ENCODE data around the gene ABCB8.

Gene ABCB8

GRCh38 chr7:151071032-151071866 is 43.0 kb downstream of the ABCB8 start:
- Histone ChIP-seq H3K9me3 (ENCODE audit: control insufficient read depth, insufficient read depth, low read length) (no peaks in the 10 kb centered on the region), H3K4me1 (ENCODE audit: control insufficient read depth, insufficient read depth, low read length) (0 out of 2 replicates have a peak, but pooled peaks cover 5% of the 10 kb centered on the region), H3K27ac (ENCODE audit: low read length) (no peak overlapping the region), H3K4me3 (ENCODE audit: low read length) (no peak overlapping the region), H3K36me3 (ENCODE audit: control insufficient read depth, insufficient read depth, low read length) (peaks cover 51% of the 10 kb centered on the region), H3K27me3 (ENCODE audit: control insufficient read depth, insufficient read depth, low read length) (no peaks in the 10 kb centered on the region)
- DNase-seq (ENCODE audit: low read depth, low spot score) = no peak
- no CpG with 5 or more reads among the region's 39 CpGs for WGBS (ENCODE audit: insufficient coverage, insufficient read length)

DNA sequence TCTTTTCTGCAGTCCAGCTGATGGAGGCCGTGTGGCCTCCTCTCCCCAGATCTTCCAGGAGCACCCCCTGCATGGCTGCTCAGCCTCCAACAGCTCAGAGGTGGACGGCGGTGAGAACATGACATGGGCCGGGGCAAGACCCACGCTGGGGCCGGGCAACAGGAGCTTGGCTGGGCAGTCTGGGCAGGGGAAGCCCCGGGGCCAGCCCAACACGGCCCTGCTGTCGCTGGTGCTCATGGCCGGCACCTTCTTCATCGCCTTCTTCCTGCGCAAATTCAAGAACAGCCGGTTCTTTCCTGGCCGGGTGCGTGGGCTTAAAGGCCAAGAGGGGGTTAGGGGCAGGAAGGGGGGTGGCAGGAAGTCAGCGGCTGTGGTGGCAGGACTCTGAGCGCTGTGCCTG is 45.7 kb downstream of the ABCB8 start:
- Histone ChIP-seq H3K9me3 (ENCODE audit: control insufficient read depth, insufficient read depth, low read length) (no peaks in the 10 kb centered on the region), H3K36me3 (ENCODE audit: control insufficient read depth, insufficient read depth, low read length) (peaks cover 46% of the 10 kb centered on the region), H3K4me1 (ENCODE audit: control insufficient read depth, insufficient read depth, low read length) (peaks cover 3% of the 10 kb centered on the region; the same call in 1 of the 2 replicates), H3K27ac (ENCODE audit: low read length) (no peak overlapping the region), H3K27me3 (ENCODE audit: control insufficient read depth, insufficient read depth, low read length) (no peaks in the 10 kb centered on the region), H3K4me3 (ENCODE audit: low read length) (no peak overlapping the region)
- DNase-seq (ENCODE audit: low read depth, low spot score) = no peak
- WGBS (ENCODE audit: insufficient coverage, insufficient read length) = no CpG with 5 or more reads among the region's 17 CpGs

GRCh38 chr7:151074817-151075661 is 46.8 kb downstream of the ABCB8 start:
- Histone ChIP-seq H3K36me3 (ENCODE audit: control insufficient read depth, insufficient read depth, low read length) (peaks cover 39% of the 10 kb centered on the region), H3K27ac (ENCODE audit: low read length) (no peak overlapping the region), H3K9me3 (ENCODE audit: control insufficient read depth, insufficient read depth, low read length) (no peaks in the 10 kb centered on the region), H3K4me3 (ENCODE audit: low read length) (no peak overlapping the region), H3K4me1 (ENCODE audit: control insufficient read depth, insufficient read depth, low read length) (peaks cover 3% of the 10 kb centered on the region; the same call in 1 of the 2 replicates), H3K27me3 (ENCODE audit: control insufficient read depth, insufficient read depth, low read length) (no peaks in the 10 kb centered on the region)
- DNase-seq (ENCODE audit: low read depth, low spot score) = no peak
- no CpG with 5 or more reads among the region's 26 CpGs for WGBS (ENCODE audit: insufficient coverage, insufficient read length)

DNA sequence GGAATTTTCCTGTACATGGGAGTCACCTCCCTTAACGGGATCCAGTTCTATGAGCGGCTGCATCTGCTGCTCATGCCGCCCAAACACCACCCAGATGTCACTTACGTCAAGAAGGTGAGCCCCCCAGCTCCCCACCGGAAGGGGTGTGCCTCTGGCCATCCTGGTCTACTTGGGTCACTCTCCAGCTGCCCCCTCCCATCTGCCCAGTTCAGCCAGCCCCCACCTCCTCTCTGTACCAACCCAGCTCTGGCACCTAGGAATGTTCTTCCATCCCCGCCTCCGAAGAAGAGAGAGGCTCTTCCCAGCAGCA is 47.4 kb downstream of the ABCB8 start:
- no CpG with 5 or more reads among the region's 7 CpGs for WGBS (ENCODE audit: insufficient coverage, insufficient read length)
- Histone ChIP-seq H3K27ac (ENCODE audit: low read length) (no peak overlapping the region), H3K27me3 (ENCODE audit: control insufficient read depth, insufficient read depth, low read length) (no peaks in the 10 kb centered on the region), H3K4me1 (ENCODE audit: control insufficient read depth, insufficient read depth, low read length) (peaks cover 3% of the 10 kb centered on the region; the same call in 1 of the 2 replicates), H3K36me3 (ENCODE audit: control insufficient read depth, insufficient read depth, low read length) (peaks cover 33% of the 10 kb centered on the region), H3K9me3 (ENCODE audit: control insufficient read depth, insufficient read depth, low read length) (no peaks in the 10 kb centered on the region), H3K4me3 (ENCODE audit: low read length) (no peak overlapping the region)
- no peak for DNase-seq (ENCODE audit: low read depth, low spot score)

GRCh38 chr7:151075978-151076426 is 47.8 kb downstream of the ABCB8 start:
- no CpG with 5 or more reads among the region's 22 CpGs for WGBS (ENCODE audit: insufficient coverage, insufficient read length)
- no peaks in the 10 kb centered on the region for H3K9me3 ChIP-seq (ENCODE audit: control insufficient read depth, insufficient read depth, low read length)
- peaks cover 30% of the 10 kb centered on the region for H3K36me3 ChIP-seq (ENCODE audit: control insufficient read depth, insufficient read depth, low read length)
- DNase-seq (ENCODE audit: low read depth, low spot score) = no peak
- H3K27me3 ChIP-seq (ENCODE audit: control insufficient read depth, insufficient read depth, low read length) = no peaks in the 10 kb centered on the region
- peaks cover 3% of the 10 kb centered on the region; the same call in 1 of the 2 replicates for H3K4me1 ChIP-seq (ENCODE audit: control insufficient read depth, insufficient read depth, low read length)
- H3K4me3 ChIP-seq (ENCODE audit: low read length) = no peak overlapping the region
- no peak overlapping the region for H3K27ac ChIP-seq (ENCODE audit: low read length)

DNA sequence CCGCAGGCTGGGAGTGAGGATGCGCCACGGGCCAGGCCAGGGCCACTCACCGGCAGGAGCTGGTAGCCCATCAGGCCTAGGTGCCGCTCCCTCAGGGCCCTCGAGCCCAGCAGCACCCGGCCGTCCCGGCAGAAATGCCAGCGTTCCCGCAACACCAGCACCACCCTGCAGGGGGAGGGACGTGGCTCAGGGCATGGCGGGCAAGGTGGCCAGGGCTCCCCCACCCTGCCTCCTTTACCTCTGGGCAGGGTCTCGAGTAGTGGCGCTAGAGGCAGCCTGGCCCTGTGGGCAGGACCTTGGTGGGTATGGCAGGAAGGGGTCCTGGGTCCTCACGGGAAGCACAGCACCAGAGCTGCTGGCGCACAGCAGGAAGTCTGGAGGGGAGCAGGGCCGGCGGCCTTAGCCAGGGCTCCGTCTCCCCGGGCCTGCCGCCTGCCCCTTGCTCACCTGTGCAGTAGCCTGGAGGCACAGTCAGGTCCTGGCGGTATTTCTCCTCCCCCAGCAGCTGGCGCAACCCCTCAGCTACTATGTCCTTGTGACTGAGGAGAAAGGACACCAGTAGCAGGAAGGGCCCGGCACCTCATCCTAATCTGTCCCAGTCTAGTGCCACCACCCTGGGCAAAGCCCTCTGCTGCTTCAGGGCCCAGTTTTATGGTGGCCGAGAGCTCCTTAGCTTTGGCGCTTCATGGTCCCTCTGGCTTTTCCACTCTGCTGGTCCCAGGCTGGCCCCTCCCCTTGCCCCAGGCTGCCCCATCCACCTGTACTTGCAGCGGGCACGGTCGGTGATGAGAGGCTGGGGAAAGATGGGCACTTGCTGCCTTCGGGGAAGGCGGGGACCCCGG is 48.8 kb downstream of the ABCB8 start:
- Histone ChIP-seq H3K9me3 (ENCODE audit: control insufficient read depth, insufficient read depth, low read length) (no peaks in the 10 kb centered on the region), H3K4me1 (ENCODE audit: control insufficient read depth, insufficient read depth, low read length) (peaks cover 4% of the 10 kb centered on the region; the same call in 1 of the 2 replicates), H3K27ac (ENCODE audit: low read length) (no peak overlapping the region), H3K36me3 (ENCODE audit: control insufficient read depth, insufficient read depth, low read length) (peaks cover 21% of the 10 kb centered on the region), H3K27me3 (ENCODE audit: control insufficient read depth, insufficient read depth, low read length) (no peaks in the 10 kb centered on the region), H3K4me3 (ENCODE audit: low read length) (no peak overlapping the region)
- DNase-seq (ENCODE audit: low read depth, low spot score) = no peak
- WGBS (ENCODE audit: insufficient coverage, insufficient read length) = no CpG with 5 or more reads among the region's 33 CpGs

DNA sequence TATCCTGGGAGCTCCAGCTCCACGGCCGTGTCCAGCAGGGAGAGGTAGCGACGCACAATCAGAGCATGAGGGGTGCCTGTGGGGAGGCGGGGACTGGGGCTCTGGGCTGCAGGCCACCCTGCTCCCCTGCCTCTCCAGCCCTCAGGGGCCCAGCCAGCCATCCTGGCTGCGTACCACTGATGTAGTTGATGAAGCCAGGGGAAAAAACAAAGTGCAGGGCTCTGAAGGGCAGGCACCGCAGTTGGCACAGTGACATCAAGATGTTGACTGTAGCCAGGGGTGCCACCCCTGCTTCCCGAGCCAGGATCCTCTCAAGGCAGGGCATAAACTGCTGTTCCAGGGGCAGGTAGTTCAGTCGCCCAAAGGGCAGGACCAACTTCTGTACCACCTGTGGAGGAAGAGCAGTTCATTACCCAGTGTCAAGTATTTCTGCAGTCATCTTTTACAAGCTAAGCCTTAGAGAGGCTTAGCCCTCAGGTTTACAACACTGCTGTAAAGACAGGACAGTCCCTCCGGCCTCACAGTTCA is 49.5 kb downstream of the ABCB8 start:
- no peak for DNase-seq (ENCODE audit: low read depth, low spot score)
- Histone ChIP-seq H3K27ac (ENCODE audit: low read length) (no peak overlapping the region), H3K27me3 (ENCODE audit: control insufficient read depth, insufficient read depth, low read length) (no peaks in the 10 kb centered on the region), H3K4me1 (ENCODE audit: control insufficient read depth, insufficient read depth, low read length) (peaks cover 6% of the 10 kb centered on the region), H3K36me3 (ENCODE audit: control insufficient read depth, insufficient read depth, low read length) (peaks cover 21% of the 10 kb centered on the region), H3K9me3 (ENCODE audit: control insufficient read depth, insufficient read depth, low read length) (no peaks in the 10 kb centered on the region), H3K4me3 (ENCODE audit: low read length) (no peak overlapping the region)
- no CpG with 5 or more reads among the region's 10 CpGs for WGBS (ENCODE audit: insufficient coverage, insufficient read length)

DNA sequence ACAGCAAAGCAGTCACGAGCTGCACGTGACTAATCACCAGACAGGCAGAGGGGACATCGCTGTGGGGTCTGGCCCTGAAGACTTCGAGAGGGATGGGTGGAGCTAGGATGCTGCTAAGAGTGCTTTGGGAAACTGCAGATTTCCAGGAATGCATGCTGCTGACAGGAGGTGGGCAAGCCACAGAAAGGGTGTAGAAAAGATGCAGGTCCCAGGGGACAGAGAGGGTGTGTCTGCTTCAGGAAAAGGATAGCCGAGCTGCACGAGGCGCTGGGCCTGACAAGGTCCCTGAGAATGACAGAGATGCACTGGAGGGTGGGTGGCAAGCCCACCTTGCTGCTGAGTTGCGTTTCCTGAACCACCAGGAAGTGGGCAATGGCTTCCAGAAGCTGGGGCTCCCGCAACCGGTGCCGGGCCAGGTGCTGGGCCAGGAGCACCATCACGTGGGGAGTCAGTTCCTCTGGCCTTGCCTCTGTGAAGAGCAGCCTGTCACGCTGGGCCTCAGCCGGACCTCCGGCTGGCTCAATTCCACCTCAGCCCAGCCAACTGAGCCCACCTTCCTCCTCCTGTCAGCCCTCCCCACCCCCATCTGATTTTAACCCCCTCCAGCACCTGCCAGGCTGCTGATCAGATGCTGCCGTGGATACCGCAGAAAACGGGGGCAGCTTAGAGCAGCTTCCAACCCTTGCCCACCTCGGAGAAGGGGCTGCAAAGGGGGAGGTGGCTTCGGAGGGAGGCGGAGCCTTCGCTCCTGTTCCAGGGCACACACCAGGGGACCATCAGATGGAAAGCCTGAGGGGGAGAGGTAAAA is 50.2 kb downstream of the ABCB8 start:
- no peak for DNase-seq (ENCODE audit: low read depth, low spot score)
- H3K27ac ChIP-seq (ENCODE audit: low read length) = no peak overlapping the region
- no peaks in the 10 kb centered on the region for H3K9me3 ChIP-seq (ENCODE audit: control insufficient read depth, insufficient read depth, low read length)
- no peaks in the 10 kb centered on the region for H3K27me3 ChIP-seq (ENCODE audit: control insufficient read depth, insufficient read depth, low read length)
- WGBS (ENCODE audit: insufficient coverage, insufficient read length) = no CpG with 5 or more reads among the region's 22 CpGs
- H3K4me1 ChIP-seq (ENCODE audit: control insufficient read depth, insufficient read depth, low read length) = peaks cover 6% of the 10 kb centered on the region
- no peak overlapping the region for H3K4me3 ChIP-seq (ENCODE audit: low read length)
- H3K36me3 ChIP-seq (ENCODE audit: control insufficient read depth, insufficient read depth, low read length) = peaks cover 21% of the 10 kb centered on the region

DNA sequence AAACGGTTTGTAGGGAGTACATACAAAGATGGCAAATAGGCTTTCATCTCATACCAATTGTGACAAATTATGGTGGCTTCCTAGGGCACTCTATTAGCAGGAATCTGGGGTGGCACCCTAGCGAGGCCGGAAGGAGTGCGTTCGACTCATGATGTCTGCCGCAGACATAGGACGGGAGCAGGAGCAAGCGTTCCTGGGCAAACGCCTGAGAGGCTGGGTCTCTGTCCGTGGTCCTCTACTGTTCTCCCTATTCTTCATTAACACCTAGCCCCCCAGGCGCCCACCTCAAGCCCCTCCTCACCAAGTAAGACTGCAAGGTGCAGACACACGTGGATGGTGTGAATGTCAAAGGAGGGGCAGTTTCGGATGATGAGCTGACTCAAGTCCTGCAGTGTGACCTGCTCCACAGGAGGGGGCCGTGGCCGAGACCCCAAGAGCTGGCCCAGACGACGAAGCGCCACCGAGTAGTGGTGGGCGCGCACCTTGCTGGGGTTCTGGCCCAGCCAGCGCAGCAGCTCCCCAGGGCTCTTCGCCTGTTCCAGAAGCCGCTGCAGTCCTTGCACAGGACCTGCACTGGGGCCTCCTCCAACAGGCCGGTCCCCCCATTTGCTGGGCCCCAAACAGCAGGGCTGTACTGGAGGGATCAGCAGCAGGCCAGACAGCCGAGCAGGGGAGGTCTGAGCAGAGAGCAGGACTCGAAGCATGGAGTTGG is 51.1 kb downstream of the ABCB8 start:
- Histone ChIP-seq H3K4me1 (ENCODE audit: control insufficient read depth, insufficient read depth, low read length) (peaks cover 6% of the 10 kb centered on the region), H3K36me3 (ENCODE audit: control insufficient read depth, insufficient read depth, low read length) (peaks cover 13% of the 10 kb centered on the region), H3K9me3 (ENCODE audit: control insufficient read depth, insufficient read depth, low read length) (no peaks in the 10 kb centered on the region), H3K4me3 (ENCODE audit: low read length) (peak overlapping the region; percentile 71; the same call in 1 of the 2 replicates), H3K27ac (ENCODE audit: low read length) (no peak overlapping the region), H3K27me3 (ENCODE audit: control insufficient read depth, insufficient read depth, low read length) (no peaks in the 10 kb centered on the region)
- no CpG with 5 or more reads among the region's 27 CpGs for WGBS (ENCODE audit: insufficient coverage, insufficient read length)
- DNase-seq (ENCODE audit: low read depth, low spot score) = no peak
